Right renal pelvis (tissue), 4 donors: ENCODE measurements around the gene ACTL10. TPM values are rescaled to one million over a fixed set of nuclear protein-coding genes. Genes with fewer than 3 reads are reported as not detected.

Experiments used
- DNase-seq, 4 donors: peaks; one replicate each; pipeline ENCODE4 v3.0.0-alpha.2; 2013; ENCODE audit warnings: low read depth in 4 of 4, low spot score in 3 of 4, missing footprints in 1 of 4
- polyA plus RNA-seq, 4 donors: library from polyadenylated mRNA; unstranded; fragments of 120-200 nt; gene quantifications; one replicate each; pipeline ENCODE4 v1.2.1, GENCODE V29; 2013; ENCODE audit not compliant: insufficient read length in 4 of 4

ACTL10 gene
- polyA plus RNA-seq, 4 donors: 0.22 to 0.64 (median 0.45) TPM

DNA sequence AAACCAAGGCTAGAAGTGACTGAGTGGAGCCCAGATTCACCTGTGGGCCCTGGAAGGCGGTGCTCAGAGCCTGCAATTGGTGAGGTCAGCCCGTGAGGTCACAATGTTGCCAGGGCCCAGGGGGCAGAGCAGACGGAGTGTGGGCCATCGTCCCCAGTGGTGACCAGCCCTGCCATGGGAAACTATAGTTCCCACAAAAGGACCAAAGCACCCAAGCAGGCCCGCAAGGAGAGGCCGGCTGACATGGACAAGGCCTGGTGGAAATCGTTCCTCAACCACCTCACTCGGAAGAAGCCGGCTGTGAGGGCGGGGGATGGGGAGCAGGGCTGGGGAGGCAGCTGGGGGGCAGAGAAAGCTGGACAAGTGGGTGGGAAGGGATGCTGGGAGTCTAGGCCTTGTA lies 4.6 kb upstream of the ACTL10 start, which contains the start of gene C20orf144:
C20orf144 (plus strand) TSS at position 156 of the 400 bp plus-strand sequence; CDS start at position 175, 19 bp downstream.
- DNase-seq: no peak

DNA sequence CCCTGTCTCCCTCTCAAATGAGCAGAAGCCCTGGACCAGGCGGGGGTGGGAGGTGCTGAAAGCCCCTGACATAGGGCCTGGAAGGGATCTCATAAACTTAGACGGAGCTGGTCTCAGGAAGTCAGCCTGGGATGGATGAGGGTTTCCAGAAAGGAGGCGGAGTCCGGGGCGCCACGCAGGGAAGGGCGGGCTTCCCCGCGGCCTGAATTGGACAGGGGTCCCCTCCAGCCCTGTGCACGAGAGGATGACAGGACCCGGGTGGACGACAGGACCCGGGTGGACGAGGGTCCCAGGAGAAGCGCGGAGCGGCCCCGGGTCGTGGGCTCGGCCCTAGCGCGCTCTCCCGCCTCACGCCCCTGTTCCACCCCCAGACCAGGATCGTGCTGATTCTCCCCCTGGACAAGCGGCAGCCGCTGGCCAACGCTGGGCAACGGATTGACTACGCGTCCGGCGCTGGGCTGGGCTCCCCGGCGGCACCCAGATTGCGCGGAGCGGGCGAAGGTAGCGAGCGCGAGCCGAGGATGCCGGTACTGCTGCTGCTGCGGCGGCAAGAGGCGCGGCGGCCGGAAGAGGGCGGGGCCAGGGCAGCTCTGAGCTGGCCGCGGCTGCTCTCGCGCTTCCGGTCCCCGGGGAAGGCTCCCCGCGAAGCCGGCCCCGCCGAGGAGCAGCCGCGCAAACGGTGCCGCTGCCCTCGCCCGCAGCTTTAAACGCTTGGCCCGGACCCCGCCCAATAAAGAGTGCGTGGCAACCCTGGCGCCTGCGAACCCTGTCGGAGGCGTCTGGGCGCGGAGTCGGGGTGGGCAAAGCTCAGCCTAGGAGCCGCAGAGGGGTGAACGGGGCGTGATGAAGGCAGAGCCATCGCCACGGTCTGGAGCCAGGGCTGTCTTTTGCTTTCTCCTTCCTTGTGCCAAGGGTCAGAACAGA lies 3.3 kb upstream of the ACTL10 start:
- DNase-seq: peak in 1 of 4 donors; percentile 59

DNA sequence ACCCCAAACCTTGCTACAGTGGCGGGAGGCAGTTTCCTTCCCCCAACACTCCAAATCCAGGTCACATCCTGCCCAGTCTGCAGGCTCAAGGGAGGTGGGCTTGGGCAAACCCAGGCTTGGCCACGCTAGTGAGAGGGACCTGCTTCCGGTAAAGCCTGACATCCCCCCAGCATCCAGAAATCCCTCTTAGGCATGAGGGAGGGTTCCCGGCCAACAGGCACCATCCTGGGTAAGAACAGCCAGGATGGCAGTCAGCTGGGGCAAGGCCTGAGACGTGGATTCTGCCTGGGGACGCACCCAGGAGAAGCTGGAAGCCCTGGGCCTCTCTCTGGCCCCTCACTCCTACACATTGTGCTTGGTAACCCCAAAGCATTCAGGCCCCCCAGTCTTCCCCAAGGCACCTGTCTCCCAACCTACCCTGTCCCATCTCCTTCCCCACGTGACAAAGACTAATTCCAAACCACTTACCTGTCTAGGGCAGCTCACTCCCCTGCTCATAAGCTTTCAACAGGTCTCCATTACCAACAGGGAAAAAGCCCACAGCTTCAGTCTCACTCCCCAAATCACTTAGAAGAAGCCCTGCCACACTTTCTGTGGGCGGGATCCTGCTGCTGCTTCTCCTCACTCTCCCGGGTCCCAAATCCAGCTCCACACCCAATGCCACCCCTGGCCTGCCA lies 2.5 kb upstream of the ACTL10 start:
- no peak for DNase-seq

DNA sequence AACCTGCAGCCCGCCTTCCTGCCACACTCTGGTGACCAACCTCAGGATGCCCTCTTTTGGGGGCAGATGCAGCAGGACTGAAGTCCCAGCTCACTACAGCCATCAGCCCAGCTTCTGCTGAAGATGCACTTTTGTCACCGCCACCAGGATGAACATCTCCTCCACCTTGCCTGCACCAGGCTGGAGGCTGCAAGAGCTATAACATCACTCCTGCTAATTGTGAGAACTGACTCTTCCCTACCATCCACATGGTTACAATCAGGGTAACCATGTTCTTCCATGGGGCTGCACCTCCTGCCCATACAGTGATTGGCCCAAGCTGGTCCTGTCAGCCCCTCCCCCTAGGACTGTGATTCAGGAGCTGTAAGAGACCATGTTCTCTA lies 2.0 kb upstream of the ACTL10 start:
- DNase-seq: no peak

DNA sequence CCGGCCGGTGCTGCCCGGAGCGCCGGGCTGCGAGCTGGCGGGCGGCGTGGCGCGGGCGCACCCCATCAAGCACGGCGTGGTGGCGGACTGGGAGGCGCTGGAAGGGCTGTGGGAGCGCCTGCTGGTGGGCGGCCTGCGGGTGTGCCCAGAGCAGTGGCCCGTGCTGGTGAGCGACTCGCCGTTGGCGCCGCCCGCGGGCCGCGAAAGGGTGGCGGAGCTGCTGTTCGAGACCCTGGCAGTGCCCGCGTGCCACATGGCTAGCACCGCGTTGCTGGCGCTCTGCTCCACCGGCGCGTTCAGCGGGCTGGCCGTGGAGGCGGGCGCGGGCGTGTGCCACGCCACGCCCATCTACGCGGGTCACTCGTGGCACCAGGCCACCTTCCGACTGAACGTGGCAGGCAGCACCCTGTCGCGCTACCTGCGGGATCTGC lies 517 bp downstream of the ACTL10 start:
- no peak for DNase-seq

DNA sequence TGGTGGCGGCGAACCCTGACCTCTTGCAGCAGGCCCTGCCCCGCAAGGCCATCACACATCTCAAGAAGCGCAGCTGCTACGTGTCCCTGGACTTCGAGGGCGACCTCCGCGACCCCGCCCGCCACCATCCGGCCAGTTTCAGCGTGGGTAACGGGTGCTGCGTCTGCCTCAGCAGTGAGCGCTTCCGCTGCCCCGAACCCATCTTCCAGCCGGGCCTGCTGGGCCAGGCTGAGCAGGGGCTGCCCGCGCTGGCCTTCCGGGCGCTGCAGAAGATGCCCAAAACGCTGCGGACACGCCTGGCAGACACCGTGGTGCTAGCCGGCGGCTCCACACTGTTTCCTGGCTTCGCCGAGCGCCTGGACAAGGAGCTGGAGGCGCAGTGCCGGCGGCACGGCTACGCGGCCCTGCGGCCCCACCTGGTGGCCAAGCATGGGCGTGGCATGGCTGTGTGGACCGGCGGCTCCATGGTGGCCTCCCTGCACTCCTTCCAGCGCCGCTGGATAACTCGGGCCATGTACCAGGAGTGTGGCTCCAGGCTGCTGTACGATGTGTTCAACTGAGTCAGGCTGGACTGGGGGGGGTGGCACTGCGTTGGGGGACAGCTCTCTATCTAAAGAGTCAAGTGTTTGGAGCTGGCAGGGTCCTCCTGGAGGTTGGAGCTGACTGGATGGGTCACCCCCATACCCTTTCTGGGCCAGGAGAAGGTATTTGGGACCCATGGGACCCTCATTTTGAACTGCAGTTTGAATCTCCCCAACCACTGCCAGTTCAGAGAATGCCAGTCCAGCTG lies 1.1 kb downstream of the ACTL10 start:
- peak in 1 of 4 donors; percentile 65 for DNase-seq

DNA sequence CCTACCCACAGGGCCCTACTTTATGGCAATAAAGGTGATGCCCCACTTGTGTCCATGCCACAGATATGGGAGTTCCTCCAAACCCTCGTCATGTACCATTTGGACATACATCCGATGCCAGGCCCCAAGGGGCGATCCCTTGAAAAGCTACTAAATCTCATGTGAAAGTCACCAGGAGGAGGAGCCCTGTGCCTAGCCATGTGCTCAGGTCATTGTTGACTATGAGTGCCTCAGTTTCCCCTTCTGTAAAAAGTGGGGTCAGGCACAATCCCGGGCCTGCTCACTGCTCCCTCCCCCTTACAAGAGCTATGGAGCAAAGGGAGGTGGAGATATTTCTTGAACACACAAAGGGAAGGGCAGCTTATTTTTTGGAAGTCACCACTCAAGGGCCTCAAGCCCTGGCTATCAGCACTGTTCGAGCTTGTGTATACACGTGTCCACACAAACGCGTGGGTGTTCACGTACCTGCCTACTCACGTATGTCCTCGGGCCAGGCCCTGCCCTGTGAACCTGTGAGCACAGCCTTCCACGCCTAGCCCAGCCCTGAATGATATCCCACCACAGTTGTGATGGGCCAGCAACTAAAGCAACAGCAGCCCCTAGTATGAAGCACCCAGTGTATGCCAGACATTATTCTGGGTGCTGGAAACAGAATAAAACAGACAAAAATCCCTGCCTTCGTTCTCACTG lies 1.9 kb downstream of the ACTL10 start:
- no peak for DNase-seq

DNA sequence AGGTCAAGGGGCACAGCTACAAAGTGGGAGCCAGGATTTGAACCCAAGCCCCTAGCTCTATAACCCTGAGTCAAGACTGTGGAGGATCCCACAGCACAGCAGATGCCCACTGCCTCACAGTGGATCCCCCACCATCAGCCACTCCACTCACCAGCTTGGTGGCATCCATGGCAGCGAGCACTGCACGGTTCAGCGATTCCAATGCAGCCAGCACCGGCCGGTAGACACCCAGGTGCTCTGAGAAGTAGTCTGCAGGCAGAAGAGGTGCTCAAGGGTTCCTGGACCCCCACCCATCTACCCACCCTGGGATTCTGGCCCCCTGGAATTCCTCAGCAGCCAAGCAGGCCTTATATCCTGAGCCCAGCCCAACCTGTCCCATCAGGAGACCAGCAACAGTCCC lies 2.5 kb downstream of the ACTL10 start:
- no peak for DNase-seq

DNA sequence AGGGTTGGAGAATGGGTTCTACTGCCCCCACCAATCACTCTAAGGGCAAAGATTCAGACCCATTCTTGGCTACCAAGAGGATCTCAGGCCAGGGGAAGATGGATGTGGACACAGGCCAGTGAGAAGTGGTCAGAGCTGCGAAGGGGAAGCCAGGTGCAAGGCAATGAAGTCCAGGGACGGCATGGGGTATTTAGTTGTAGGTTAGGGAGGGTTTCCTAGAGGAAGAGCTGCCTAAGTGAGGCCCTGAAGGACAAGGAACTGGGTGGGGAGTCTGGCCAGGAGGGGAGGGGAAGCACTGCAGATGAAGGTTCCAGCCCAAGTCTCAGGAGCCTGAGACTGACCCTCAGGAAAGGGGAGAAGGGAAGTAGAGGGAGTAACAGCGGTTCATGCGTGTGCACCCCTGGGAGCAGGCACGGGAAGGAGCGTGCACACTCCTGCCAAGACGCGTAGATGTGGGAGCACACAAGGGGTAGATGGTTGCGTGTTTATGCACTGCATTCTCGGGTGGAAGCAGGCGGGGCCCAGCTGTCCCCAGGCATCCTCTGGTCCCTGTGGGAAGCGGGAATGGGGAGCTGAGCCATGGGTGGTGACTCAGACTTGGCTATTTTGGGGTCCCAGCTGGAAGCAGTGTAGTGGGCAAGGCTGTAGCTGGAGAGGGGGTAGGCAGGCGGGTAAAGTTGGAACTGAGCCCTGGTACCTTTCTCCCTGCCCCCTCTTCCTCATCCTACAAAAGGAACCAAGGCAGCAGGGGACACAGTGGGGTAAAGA lies 3.3 kb downstream of the ACTL10 start:
- DNase-seq: no peak

DNA sequence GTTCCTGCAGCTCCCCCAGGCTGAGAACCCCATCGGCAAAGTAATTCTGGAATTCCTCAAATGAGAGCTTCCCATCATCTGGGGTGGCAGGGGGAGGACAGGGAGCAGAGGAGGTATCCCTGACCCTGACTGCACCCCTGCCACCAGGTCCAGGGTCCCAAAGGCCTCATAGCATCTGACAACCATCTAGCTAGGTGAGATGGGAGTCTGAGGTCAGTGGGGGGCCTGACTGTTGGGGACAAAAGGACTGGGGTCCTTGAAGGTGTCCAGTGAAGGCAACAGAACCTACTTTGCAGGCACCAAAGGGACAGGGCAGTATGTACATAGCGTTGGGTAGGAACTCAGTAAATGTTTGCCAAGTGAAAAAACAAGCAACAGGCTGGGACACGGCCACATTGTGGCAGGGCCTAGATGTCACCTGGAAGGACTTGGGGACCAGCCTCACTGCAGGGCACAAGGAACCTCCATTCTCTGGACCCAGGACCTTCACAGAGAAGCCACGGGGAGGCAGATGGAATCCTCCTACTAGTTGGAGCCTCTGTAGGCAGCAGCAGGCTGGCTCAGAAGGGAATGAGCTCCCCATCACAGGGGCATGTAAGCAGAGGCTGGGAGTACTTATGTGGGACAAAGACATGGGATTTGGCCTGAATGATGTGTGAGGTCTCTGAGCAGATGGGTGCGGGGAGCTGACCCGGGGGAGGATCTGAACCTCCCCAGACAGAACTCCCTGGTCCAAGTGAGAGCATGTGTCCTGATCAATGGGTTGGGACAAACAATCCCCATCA lies 4.2 kb downstream of the ACTL10 start:
- DNase-seq: no peak

DNA sequence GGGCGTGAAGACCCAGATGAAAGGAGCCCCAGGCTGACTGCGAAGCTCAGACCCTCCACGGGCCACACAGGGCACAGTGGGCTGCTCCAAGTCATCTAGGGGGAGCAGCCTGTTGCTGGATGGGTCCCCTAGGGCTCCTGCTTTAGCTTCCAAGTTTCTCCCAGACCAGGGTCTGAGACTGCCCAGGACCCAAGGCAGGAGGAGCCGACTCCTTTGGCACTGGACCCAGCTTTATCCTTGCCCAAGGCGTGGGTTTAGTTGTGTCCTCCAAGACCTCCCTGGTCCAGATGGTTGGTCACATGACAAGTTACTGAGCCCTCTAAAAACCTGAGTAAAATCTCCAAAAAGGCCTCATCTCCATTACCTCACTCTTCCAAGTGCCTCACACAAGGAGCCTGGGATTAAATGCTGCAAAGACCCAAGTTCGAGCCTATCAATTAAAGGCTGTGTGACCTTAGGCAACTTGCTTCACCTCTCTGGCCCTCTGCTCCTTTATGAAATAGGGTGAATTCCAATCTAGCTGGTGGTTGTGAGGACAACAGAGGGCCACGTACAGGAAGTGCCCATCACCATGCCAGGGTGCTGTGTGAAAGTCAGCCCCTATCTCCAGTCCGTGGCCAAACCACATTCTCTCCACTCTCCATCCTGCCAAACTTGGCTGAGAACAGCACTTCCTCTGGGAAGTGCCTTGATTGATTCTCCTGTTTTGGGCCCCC lies 5.0 kb downstream of the ACTL10 start:
- no peak for DNase-seq

DNA sequence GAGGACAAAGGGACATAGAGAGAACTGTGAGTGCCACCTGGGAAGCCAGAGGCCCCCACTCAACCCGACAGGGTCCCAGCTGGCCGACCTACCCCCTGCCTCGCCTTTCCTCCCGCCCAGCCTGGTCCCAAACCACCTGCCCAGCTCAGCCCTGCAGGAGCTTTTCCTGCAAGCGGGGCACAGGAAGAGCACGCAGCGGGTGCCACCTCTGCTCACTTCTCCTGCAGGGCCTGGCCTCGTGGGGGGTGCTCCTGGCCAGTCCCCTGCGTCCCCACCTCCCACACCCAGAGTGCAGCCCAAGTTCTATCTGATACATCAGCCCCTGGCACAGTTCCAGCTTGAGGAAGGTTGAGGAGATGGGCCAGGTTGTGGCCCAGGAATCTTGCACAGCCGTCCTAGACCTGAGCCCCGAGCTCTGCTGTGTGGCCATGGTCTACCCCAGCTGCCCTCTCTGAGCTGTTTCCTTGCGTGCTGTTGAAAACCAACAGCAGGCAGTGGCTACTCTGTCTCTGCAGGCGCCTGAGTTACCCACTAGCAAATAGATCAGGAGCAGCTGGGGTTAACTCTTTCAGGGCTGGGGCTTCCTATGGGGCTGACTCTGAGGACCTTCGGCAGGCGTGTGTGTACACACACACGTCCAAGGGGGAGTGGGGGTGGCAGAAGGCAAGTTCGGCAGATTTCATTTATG lies 5.8 kb downstream of the ACTL10 start:
- DNase-seq: no peak

DNA sequence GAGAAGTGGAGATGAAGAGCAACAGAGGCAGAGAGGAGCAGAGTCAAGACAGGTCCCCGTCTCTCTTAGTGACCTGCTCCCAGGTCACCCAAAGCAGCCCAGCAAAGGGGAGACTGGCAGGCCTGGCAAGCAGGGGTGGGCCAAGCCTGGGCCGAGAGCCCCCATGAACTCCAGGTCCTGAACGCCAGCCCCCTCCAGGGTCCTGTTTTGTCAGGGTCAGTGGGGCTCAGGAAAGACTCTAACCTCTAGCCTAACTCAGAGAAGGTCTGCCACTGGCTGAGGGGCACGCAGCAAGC lies 6.3 kb downstream of the ACTL10 start:
- no peak for DNase-seq

DNA sequence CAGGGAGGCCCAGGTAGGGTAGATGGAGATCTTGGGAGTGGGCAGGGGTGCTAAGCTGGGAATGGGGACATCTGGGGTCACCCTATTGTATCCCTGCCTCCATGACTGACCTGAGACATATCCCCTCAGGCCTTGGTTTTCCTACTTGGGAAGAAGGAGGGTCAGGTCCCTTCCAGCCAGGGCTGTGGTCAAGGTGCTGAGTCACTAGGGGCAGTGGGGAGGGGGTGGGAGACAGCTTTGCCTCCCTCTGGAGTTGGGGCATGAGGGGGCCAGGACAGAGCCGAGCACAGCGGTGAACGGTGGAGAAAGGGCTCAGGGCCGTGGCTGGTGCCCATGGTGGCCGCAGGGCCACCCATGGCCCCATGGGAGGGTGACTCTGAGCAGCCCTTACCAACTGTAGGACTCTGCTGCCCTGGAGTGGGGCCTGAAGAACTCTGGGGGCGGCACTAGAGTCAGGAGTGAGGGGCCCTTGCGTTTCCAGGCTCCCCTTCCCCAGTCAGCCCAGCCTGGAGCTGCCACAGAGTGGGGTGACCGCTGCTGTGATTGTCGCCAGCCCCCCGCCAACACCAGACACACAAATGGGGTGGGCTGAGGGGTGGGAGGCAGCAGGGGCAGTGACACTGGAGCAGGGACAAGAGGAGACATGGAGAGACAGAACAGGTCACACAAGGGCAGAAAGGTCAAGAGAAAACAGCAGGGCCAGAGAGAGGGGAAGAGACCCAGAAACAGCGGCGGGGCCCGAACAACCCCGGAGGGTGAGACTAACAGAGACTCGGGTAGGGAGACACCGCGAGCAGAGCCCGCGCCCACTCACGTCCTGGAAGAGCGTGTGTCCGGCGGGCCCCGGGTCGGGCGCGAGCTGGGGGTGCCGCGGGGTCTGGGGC lies 6.9 kb downstream of the ACTL10 start:
- DNase-seq: no peak

DNA sequence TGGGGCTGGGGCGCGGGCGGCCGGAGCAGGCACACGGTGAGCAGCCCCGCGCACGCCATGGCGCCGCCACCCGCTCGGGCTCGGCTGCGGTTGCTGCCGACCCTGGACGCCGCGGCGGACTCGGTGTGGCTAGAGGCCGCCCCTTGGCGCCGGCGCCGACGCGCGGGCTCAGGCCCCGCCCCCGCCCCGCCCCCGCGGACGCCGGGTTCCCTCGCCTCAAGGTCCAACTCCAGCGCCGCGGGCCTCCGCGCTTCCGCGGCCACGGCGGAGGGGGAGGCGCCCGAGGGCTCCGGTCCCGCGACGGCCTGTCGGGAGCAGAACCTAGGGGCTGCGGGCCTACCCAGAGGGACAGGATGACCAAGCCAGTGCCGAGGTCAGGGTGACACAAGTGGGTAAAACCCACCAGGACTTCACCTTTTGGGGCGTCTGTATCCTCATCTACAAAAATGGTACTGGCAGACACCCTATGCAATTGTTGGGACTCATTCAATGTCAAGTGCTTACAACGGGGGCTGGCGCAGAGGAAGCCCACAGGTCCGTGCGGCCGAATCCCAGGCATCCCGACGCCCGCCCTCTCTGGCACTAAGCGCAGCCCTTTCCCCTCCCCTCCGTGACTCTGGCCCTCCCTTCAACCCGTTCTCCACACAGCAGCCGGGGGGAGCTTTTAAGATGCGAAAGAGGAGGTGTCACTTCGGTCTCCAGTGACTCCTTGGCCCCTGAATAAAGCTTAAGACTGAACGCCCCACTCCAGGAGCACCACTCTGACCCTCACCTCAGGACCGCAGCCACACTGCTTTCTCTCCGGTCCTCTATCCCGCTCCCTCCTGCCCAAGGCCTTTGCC lies 7.8 kb downstream of the ACTL10 start, which contains the start of gene NECAB3:
NECAB3 (minus strand) TSS at position 135 of the 842 bp plus-strand sequence; CDS start at position 59, 76 bp downstream.
- DNase-seq: peak in 2 of 4 donors; percentile 61 to 72
